WTC11 (cell line): ENCODE results near the gene HAX1. TPM values are rescaled to one million over a fixed set of nuclear protein-coding genes. Genes with fewer than 3 reads are reported as not detected.

ENCODE experiments used
- ATAC-seq: fragments of 200-7000 bp; cut with Tn5 transposase; 2 replicates; pipeline ENCODE4 v1.10.0; 2021; ENCODE audit warnings: mild to moderate bottlenecking, moderate library complexity
- CTCF ChIA-PET: fragments of 300-600 bp; sonication (Branson Sonifier 250); formaldehyde crosslinking; loops from one replicate; lab custom pipeline; 2021; ENCODE audit warnings: antibody characterized with exemption; lab: Charles Lee
- POLR2A ChIA-PET: fragments of 350-600 bp; sonication (Branson Sonifier 250); formaldehyde crosslinking; loops from one replicate; lab custom pipeline; 2021; ENCODE audit warnings: antibody characterized with exemption; lab: Charles Lee
- DNase-seq: peaks from one replicate; pipeline ENCODE4 v3.0.0; 2021; ENCODE audit warnings: low spot score
- H3K27ac Mint-ChIP-seq: 2 replicates; pipeline ENCODE4 v1.8.0; 2021; ENCODE audit warnings: mixed read lengths
- H3K27me3 Mint-ChIP-seq: 2 replicates; pipeline ENCODE4 v1.8.0; 2021; ENCODE audit warnings: low read depth, mild to moderate bottlenecking, moderate library complexity, mixed read lengths
- H3K36me3 Mint-ChIP-seq: 2 replicates; pipeline ENCODE4 v1.8.0; 2021; ENCODE audit warnings: mixed read lengths
- H3K4me1 Mint-ChIP-seq: 2 replicates; pipeline ENCODE4 v1.8.0; 2022; ENCODE audit warnings: mixed read lengths
- H3K4me3 Mint-ChIP-seq: 2 replicates; pipeline ENCODE4 v1.8.0; 2021; ENCODE audit warnings: mild to moderate bottlenecking, moderate library complexity, mixed read lengths
- H3K9me3 Mint-ChIP-seq: 2 replicates; pipeline ENCODE4 v1.8.0; 2021; ENCODE audit warnings: mixed read lengths
- CBFB ChIP-seq: sonication (generic); formaldehyde crosslinking; IDR thresholded peaks from 2 replicates; pipeline ENCODE4 v1.8.1; 2022; ENCODE audit warnings: mild to moderate bottlenecking, low read depth, missing genetic modification reagents
- CREM ChIP-seq: sonication (generic); formaldehyde crosslinking; IDR thresholded peaks from 2 replicates; pipeline ENCODE4 v1.8.1; 2022; ENCODE audit warnings: mild to moderate bottlenecking, missing genetic modification reagents, moderate library complexity
- ETV6 ChIP-seq: sonication (generic); formaldehyde crosslinking; IDR thresholded peaks from 2 replicates; pipeline ENCODE4 v1.8.1; 2022; ENCODE audit warnings: mild to moderate bottlenecking, missing genetic modification reagents
- FOXP1 ChIP-seq: sonication (generic); formaldehyde crosslinking; IDR thresholded peaks from 2 replicates; pipeline ENCODE4 v1.8.0; 2022; ENCODE audit warnings: missing genetic modification reagents, mild to moderate bottlenecking, moderate library complexity, borderline replicate concordance
- FOXP4 ChIP-seq: sonication (generic); formaldehyde crosslinking; IDR thresholded peaks from 2 replicates; pipeline ENCODE4 v1.8.0; 2022; ENCODE audit warnings: mild to moderate bottlenecking, missing genetic modification reagents
- GABPB1 ChIP-seq: sonication (generic); formaldehyde crosslinking; IDR thresholded peaks from 2 replicates; pipeline ENCODE4 v1.8.1; 2023; ENCODE audit warnings: mild to moderate bottlenecking, missing genetic modification reagents
- IRF2 ChIP-seq: sonication (generic); formaldehyde crosslinking; IDR thresholded peaks from 2 replicates; pipeline ENCODE4 v1.8.0; 2022; ENCODE audit warnings: low read depth, missing genetic modification reagents, borderline replicate concordance
- MYBL2 ChIP-seq: sonication (generic); formaldehyde crosslinking; IDR thresholded peaks from 2 replicates; pipeline ENCODE4 v1.8.1; 2023; ENCODE audit warnings: mild to moderate bottlenecking, moderate library complexity, missing genetic modification reagents
- NR2C2 ChIP-seq: sonication (generic); formaldehyde crosslinking; IDR thresholded peaks from 2 replicates; pipeline ENCODE4 v1.8.0; 2022; ENCODE audit warnings: mild to moderate bottlenecking, missing genetic modification reagents
- SP1 ChIP-seq: sonication (generic); formaldehyde crosslinking; conservative IDR thresholded peaks from 2 replicates; pipeline ENCODE4 v1.8.1; 2022; ENCODE audit warnings: missing genetic modification reagents
- STAT6 ChIP-seq: sonication (generic); formaldehyde crosslinking; conservative IDR thresholded peaks from 2 replicates; pipeline ENCODE4 v1.8.1; 2023; ENCODE audit warnings: mild to moderate bottlenecking, low read depth, missing genetic modification reagents, moderate library complexity
- TCF7 ChIP-seq: sonication (generic); formaldehyde crosslinking; IDR thresholded peaks from 2 replicates; pipeline ENCODE4 v1.8.0; 2022; ENCODE audit warnings: mild to moderate bottlenecking, low read depth, missing genetic modification reagents, moderate library complexity
- USF2 ChIP-seq: sonication (generic); formaldehyde crosslinking; IDR thresholded peaks from 2 replicates; pipeline ENCODE4 v1.8.1; 2023; ENCODE audit warnings: mild to moderate bottlenecking, missing genetic modification reagents, moderate library complexity
- ZNF121 ChIP-seq: sonication (generic); formaldehyde crosslinking; IDR thresholded peaks from 2 replicates; pipeline ENCODE4 v1.8.0; 2023; ENCODE audit warnings: missing genetic modification reagents
- ZNF138 ChIP-seq: sonication (generic); formaldehyde crosslinking; conservative IDR thresholded peaks from 2 replicates; pipeline ENCODE4 v1.8.1; 2022; ENCODE audit warnings: mild to moderate bottlenecking, moderate library complexity, missing genetic modification reagents
- ZNF317 ChIP-seq: sonication (generic); formaldehyde crosslinking; IDR thresholded peaks from 2 replicates; pipeline ENCODE4 v1.8.1; 2023; ENCODE audit warnings: low read depth, mild to moderate bottlenecking, moderate library complexity, missing genetic modification reagents, borderline replicate concordance
- ZNF423 ChIP-seq: fragments of 250-450 bp; sonication (Bioruptor Pico); IDR thresholded peaks from 2 replicates; pipeline ENCODE4 v2.1.2; 2022; ENCODE audit warnings: mild to moderate bottlenecking, moderate library complexity
- total RNA-seq: library from RNA; stranded (reverse); gene quantifications from 3 replicates; pipeline ENCODE4 v1.2.3, GENCODE V29; 2021
- TF ChIP-seq, protein P1 (sequence below): fragments of 250-450 bp; sonication (Bioruptor Pico); IDR thresholded peaks from 2 replicates; pipeline ENCODE4 v1.8.0; 2021; ENCODE audit warnings: mild to moderate bottlenecking
- TF ChIP-seq, protein P2 (sequence below): sonication (generic); formaldehyde crosslinking; IDR thresholded peaks from 2 replicates; pipeline ENCODE4 v1.8.1; 2022; ENCODE audit warnings: missing genetic modification reagents, borderline replicate concordance
- TF ChIP-seq, protein P3 (sequence below): sonication (generic); formaldehyde crosslinking; IDR thresholded peaks from 2 replicates; pipeline ENCODE4 v1.8.1; 2022; ENCODE audit warnings: mild to moderate bottlenecking, missing genetic modification reagents, moderate library complexity, borderline replicate concordance
- TF ChIP-seq, protein P4 (sequence below): fragments of 200-600 bp; IDR thresholded peaks from 2 replicates; pipeline ENCODE4 v1.8.0; 2022; ENCODE audit warnings: antibody characterized with exemption
- TF ChIP-seq, protein P5 (sequence below): fragments of 250-450 bp; sonication (Bioruptor Pico); IDR thresholded peaks from 2 replicates; pipeline ENCODE4 v2.1.2; 2022; ENCODE audit warnings: mild to moderate bottlenecking, moderate library complexity

The HAX1 gene
- total RNA-seq, 1 experiment from 2014 or later, result 69.2 TPM

- TF ChIP-seq STAT6 (CRISPR knock-in tag) (no peak), USF2 (CRISPR knock-in tag) (no peak), ETV6 (CRISPR knock-in tag) (no peak), ZNF317 (no peak), TCF7 (no peak), MYBL2 (CRISPR knock-in tag) (no peak), ZNF138 (CRISPR knock-in tag) (no peak), FOXP1 (no peak)
- TF ChIP-seq, protein P1, sequence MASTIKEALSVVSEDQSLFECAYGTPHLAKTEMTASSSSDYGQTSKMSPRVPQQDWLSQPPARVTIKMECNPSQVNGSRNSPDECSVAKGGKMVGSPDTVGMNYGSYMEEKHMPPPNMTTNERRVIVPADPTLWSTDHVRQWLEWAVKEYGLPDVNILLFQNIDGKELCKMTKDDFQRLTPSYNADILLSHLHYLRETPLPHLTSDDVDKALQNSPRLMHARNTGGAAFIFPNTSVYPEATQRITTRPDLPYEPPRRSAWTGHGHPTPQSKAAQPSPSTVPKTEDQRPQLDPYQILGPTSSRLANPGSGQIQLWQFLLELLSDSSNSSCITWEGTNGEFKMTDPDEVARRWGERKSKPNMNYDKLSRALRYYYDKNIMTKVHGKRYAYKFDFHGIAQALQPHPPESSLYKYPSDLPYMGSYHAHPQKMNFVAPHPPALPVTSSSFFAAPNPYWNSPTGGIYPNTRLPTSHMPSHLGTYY, result no peak
- TF ChIP-seq, protein P2, sequence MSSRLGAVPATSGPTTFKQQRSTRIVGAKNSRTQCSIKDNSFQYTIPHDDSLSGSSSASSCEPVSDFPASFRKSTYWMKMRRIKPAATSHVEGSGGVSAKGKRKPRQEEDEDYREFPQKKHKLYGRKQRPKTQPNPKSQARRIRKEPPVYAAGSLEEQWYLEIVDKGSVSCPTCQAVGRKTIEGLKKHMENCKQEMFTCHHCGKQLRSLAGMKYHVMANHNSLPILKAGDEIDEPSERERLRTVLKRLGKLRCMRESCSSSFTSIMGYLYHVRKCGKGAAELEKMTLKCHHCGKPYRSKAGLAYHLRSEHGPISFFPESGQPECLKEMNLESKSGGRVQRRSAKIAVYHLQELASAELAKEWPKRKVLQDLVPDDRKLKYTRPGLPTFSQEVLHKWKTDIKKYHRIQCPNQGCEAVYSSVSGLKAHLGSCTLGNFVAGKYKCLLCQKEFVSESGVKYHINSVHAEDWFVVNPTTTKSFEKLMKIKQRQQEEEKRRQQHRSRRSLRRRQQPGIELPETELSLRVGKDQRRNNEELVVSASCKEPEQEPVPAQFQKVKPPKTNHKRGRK (CRISPR knock-in tag), result no peak
Measured at GRCh38 chr1:154324241-154324640, 51.8 kb downstream of the HAX1 start (continued).

GRCh38 chr1:154324669-154325582, 52.5 kb downstream of the HAX1 start, which contains the start of gene ATP8B2:
Gene ATP8B2, plus strand, starts transcription at chr1:154325525. Its CDS starts 2,617 bp downstream, at chr1:154328142.
- no peaks in the 10 kb centered on the region for H3K9me3 Mint-ChIP-seq
- ATAC-seq (peak; percentile 62), DNase-seq (peak; percentile 90)
- CTCF ChIA-PET, result interaction anchor here (0.7 to 6.1 kb wide), 14 partner anchors 8 to 222 kb away, joined by 3 to 168 read pairs (median 4); no protein-coding TSS in a partner anchor
- peak within 1 kb of the TSS; percentile 92 for H3K27ac Mint-ChIP-seq
- POLR2A ChIA-PET, result interaction anchor here (0.6 to 1.0 kb wide), 3 partner anchors 10 to 334 kb away, joined by 3 read pairs; partner anchors contain the start of gene RPS27
- peaks cover 4% of the 10 kb centered on the region for H3K27me3 Mint-ChIP-seq
- no peaks in the 10 kb centered on the region for H3K36me3 Mint-ChIP-seq
- H3K4me1 Mint-ChIP-seq, result peaks cover 31% of the 10 kb centered on the region
- peak within 1 kb of the TSS; percentile 95 for H3K4me3 Mint-ChIP-seq
- TF ChIP-seq ZNF423 (CRISPR knock-in tag) (no peak), NR2C2 (CRISPR knock-in tag) (no peak), FOXP4 (CRISPR knock-in tag) (peak; percentile 49; the same call in 1 of the 2 replicates), ZNF121 (CRISPR knock-in tag) (0 out of 2 replicates have a peak, but pooled peaks have one; percentile 28), GABPB1 (CRISPR knock-in tag) (no peak), ZNF138 (CRISPR knock-in tag) (no peak), CBFB (no peak), CREM (CRISPR knock-in tag) (no peak), ZNF317 (no peak), IRF2 (CRISPR knock-in tag) (no peak), SP1 (CRISPR knock-in tag) (peak; percentile 22; the same call in 1 of the 2 replicates)
- TF ChIP-seq, protein P3, sequence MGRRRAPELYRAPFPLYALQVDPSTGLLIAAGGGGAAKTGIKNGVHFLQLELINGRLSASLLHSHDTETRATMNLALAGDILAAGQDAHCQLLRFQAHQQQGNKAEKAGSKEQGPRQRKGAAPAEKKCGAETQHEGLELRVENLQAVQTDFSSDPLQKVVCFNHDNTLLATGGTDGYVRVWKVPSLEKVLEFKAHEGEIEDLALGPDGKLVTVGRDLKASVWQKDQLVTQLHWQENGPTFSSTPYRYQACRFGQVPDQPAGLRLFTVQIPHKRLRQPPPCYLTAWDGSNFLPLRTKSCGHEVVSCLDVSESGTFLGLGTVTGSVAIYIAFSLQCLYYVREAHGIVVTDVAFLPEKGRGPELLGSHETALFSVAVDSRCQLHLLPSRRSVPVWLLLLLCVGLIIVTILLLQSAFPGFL (CRISPR knock-in tag), result no peak
- TF ChIP-seq, protein P4, sequence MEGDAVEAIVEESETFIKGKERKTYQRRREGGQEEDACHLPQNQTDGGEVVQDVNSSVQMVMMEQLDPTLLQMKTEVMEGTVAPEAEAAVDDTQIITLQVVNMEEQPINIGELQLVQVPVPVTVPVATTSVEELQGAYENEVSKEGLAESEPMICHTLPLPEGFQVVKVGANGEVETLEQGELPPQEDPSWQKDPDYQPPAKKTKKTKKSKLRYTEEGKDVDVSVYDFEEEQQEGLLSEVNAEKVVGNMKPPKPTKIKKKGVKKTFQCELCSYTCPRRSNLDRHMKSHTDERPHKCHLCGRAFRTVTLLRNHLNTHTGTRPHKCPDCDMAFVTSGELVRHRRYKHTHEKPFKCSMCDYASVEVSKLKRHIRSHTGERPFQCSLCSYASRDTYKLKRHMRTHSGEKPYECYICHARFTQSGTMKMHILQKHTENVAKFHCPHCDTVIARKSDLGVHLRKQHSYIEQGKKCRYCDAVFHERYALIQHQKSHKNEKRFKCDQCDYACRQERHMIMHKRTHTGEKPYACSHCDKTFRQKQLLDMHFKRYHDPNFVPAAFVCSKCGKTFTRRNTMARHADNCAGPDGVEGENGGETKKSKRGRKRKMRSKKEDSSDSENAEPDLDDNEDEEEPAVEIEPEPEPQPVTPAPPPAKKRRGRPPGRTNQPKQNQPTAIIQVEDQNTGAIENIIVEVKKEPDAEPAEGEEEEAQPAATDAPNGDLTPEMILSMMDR, result peak; percentile 98
- TF ChIP-seq, protein P5, sequence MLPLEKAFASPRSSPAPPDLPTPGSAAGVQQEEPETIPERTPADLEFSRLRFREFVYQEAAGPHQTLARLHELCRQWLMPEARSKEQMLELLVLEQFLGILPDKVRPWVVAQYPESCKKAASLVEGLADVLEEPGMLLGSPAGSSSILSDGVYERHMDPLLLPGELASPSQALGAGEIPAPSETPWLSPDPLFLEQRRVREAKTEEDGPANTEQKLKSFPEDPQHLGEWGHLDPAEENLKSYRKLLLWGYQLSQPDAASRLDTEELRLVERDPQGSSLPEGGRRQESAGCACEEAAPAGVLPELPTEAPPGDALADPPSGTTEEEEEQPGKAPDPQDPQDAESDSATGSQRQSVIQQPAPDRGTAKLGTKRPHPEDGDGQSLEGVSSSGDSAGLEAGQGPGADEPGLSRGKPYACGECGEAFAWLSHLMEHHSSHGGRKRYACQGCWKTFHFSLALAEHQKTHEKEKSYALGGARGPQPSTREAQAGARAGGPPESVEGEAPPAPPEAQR (CRISPR knock-in tag), result no peak
